NCI-H510A treated with DMSO at 0.1 percent for 48 hours (cell line): ENCODE measurements around the gene SCN4A.
"Not testable (repeated sequence)": the region's sequence is repeated elsewhere in the genome, so short reads cannot be mapped to it uniquely, and the experiment has no call there.

Experiments
- DNase-seq: peaks from one replicate; lab custom pipeline; 2025; lab: John Stamatoyannopoulos, UW

The SCN4A gene

DNA sequence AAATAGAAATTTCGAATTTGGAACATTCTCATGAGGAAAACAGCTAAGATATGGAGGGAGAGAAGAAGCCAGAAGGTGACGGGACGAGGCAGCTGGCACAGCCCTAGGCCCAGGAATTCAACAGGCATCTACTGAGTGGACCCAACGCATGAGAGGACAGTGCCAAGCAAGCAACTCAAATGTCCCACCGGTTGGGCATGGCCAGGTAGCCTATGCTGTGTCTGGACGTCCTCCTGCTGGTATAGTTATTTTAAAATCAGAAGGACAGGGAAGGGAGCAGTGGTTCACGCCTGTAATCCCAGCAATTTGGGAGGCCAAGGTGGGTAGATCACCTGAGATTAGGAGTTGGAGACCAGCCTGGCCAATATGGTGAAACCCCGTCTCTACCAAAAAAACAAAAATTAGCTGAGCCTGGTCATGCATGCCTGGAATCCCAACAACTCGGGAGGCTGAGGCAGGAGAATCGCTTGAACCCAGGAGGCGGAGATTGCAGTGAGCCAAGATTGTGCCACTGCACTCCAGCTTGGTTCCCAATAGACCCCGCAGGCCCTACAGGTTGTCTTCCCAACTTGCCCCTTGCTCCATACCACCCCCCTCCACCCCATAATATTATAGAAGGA, 56.0 kb downstream of the SCN4A start:
- no peak for DNase-seq

GRCh38 chr17:63915753-63916152, 57.0 kb downstream of the SCN4A start:
- DNase-seq: not testable (repeated sequence)

GRCh38 chr17:63914471-63914870, 58.2 kb downstream of the SCN4A start:
- DNase-seq: no peak

DNA sequence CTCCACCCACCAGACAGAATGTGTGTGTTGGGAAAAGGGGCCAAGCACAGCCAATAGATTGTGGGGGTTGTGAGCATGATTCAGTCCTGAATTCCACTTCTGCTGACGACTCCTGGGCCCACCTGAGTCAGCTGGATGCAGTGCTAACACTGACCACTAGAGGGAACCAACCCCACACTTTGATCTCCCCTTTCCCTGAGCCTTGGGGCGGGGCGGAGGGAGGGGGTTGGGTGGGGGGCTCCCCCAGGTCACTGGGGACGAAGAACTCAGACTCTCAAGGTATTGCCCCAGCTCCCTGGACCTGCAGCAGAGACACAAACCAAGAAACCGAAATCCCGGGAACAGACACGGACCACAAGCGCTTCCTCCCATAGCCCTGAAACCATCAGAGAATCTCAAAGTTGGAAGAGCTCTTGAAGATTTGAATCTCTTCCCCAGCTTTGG, 61.0 kb downstream of the SCN4A start:
- peak; percentile 50 for DNase-seq

DNA sequence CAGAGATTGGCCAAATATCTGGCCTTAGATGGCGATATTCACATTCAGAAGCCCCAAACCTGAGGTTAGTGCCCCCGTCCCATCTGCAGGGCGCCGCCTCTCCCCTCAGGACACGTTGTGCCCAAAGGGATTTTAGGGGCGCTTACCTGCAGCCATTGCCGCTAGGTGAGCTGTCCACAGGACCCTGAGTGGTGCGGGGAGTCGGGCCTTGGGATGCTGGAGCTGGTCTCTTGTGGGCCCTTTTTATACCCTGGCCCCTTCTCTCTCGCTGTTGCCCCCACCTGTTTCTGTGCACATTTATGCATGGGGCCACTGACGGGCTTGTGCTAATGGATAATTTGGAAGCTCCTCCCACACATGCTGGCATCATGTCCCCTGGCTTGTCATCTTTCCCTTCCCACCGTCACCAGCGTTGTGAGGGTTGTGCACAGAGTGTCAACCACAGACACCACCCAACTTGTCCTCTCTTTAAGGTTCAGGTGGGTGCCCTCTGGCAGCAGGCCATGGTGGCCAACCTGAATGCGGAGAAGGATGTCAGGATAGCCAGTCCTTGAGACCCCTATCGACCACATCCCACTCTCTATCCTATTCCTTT, 61.6 kb downstream of the SCN4A start, which contains the start of gene CSHL1:
Gene CSHL1 (minus strand): TSS at position 218 of the 595 bp plus-strand sequence. CDS start 62 bp downstream, at position 156.
- no peak for DNase-seq

GRCh38 chr17:63910096-63910495, 62.6 kb downstream of the SCN4A start:
- DNase-seq: no peak

DNA sequence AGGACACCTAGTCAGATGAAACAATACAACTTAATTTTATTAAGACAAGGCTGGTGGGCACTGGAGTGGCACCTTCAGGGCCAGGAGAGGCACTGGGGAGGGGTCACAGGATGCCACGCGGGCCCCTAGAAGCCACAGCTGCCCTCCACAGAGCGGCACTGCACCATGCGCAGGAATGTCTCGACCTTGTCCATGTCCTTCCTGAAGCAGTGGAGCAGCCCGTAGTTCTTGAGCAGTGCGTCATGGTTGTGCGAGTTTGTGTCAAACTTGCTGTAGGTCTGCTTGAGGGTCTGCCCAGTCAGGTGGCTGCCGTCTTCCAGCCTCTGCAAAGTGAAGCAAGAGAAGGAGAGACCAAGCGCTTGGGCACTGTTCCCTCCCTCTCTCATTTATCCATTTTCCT, 63.1 kb downstream of the SCN4A start:
- not testable (repeated sequence) for DNase-seq

GRCh38 chr17:63907161-63907778, 65.4 kb downstream of the SCN4A start:
- peak; percentile 50 for DNase-seq

DNA sequence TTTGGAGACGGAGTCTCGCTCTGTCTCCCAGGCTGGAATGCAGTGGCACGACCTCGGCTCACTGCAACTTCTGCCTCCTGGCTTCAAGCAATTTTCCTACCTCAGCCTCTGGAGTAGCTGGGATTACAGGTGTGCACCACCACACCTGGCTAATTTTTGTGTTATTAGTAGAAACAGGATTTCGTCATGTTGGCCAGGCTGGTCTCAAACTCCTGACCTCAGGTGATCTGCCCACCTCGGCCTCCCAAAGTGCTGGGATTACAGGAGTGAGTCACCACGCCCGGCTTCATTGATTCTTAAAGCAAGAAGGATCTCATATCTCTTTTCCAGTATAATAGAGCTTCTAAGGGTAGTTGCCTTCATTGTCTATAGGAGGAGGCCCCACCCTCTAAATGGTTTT, 67.9 kb downstream of the SCN4A start:
- DNase-seq: not testable (repeated sequence)

DNA sequence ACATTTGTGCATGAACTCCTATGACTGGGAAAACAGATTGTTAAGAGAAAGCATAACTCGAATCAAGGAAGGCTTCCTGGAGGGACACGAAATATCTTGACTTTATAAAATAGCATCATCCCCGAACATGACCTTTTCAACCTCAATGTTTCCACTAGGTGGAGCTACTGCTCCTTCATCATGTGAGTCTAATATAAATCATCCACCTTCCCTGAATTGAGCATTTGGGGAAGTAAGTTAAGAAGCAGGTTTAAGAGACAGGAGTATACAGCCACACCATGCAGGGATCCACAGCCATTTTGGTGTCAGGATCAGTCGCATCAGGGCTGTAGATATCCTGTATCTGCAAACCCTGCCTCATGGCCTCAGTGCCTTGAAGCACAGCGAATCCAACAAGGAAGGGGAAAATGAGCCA, 68.9 kb downstream of the SCN4A start:
- DNase-seq: peak; percentile 34

GRCh38 chr17:63901971-63902370, 70.7 kb downstream of the SCN4A start:
- not testable (repeated sequence) for DNase-seq

GRCh38 chr17:63898899-63899798, 73.6 kb downstream of the SCN4A start:
- not testable (repeated sequence) for DNase-seq

DNA sequence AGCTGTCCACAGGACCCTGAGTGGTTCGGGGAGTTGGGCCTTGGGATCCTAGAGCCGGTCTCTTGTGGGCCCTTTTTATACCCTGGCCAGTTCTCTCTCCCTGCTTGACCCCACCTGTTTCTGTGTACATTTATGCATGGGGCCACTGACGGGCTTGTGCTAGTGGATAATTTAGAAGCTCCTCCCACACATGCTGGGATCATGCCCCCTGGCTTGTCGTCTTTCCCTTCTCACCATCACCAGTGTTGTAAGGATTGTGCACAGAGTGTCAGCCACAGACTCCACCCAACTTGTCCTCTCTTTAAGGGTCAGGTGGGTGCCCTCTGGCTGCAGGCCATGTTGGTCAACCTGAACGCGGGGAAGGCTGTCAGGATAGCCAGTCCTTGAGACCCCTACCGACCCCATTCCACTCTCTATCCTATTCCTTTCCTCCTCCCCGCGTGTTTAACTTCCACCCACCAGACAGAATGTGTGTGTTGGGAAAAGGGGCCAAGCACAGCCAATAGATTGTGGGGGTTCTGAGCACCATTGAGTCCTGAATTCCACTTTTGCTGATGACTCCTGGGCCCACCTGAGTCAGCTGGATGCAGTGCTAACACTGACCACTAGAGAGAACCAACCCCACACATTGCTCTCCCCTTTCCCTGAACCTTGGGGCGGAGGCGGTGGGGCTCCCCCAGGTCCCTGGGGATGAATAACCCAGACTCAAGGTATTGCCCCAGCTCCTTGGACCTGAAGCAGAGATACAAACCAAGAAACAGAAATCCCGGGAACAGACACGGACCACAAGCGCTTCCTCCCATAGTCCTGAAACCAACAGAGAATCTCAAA, 76.0 kb downstream of the SCN4A start, which contains the start of gene CSH1:
Gene CSH1 (minus strand): TSS at position 51 of the 831 bp plus-strand sequence. CDS start 63 bp downstream, outside the sequence.
- DNase-seq: not testable (repeated sequence)

DNA sequence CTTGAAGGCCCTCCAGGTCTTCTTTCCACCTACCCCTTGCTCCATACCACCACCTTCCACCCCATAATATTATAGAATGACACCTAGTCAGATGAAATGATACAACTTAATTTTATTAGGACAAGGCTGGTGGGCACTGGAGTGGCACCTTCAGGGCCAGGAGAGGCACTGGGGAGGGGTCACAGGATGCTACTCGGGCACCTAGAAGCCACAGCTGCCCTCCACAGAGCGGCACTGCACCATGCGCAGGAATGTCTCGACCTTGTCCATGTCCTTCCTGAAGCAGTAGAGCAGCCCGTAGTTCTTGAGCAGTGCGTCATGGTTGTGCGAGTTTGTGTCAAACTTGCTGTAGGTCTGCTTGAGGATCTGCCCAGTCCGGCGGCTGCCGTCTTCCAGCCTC, 77.9 kb downstream of the SCN4A start:
- DNase-seq: not testable (repeated sequence)

GRCh38 chr17:63894021-63894420, 78.7 kb downstream of the SCN4A start:
- not testable (repeated sequence) for DNase-seq

DNA sequence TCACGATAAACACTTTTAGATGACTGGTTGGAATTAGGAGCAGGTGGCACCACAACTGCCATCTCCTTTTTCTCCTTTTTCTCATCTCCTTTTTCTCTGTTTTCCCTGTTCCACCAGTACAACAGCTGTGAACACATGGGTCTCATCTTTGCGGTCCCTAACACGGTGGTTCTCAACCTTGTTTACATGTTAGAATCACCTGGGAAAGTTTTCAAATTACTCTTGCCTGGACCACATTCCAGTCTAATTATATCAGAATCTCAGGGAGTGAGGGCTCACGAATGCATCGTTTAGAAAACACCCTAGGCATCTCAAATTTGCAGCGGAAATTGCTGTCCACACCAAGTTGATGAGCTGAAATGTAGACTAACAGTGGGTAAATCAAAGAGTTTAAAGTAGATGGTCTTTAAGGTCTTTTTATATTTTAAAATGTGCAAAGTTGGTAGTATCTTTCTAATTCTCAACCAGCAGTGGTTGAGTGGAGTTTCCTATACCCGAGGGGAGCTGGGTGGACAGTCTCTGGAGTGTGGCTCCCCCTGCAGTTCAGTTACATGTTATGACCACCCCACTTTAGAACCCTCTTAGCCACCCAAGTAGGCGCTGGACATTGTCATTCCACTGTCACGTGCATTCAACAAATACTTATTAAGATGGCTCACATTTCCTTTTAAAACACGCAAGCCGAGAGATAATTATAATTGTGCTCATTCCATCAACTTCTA, 80.2 kb downstream of the SCN4A start:
- not testable (repeated sequence) for DNase-seq

DNA sequence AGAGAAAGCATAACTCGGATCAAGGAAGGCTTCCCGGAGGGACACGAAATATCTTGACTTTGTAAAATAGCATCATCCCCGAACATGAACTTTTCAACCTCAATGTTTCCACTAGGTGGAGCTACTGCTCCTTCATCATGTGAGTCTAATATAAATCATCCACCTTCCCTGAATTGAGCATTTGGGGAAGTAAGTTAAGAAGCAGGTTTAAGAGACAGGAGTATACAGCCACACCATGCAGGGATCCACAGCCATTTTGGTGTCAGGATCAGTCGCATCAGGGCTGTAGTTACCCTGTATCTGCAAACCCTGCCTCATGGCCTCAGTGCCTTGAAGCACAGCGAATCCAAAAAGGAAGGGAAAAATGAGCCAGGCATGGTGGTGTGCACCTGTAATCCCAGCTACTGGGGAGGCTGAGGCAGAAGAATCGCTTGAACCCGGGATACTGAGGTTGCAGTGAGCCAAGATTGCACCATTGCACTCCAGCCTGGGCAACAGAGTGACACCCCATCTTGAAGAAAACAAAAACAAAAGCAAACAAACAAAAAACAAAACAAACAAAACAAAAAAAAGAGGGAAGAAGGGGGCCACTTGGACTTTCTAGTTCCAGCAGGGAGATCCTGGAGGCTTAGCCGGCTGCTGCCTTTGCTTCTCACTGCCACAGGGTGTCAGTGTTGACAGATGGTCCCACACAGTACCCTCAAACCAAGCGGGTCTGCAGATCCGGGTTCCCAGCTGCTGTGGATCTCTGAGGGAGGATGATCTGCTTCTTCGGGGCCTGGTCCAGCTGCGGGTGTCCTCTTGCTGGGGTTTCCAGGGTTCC, 83.5 kb downstream of the SCN4A start:
- DNase-seq: peak; percentile 35
